Liver (tissue), 9 donors: ENCODE data around the gene CREB3L2. TPM values are rescaled to one million over a fixed set of nuclear protein-coding genes. Genes with fewer than 3 reads are reported as not detected.

Source experiments
- DNase-seq: peaks from one replicate; pipeline ENCODE4 v3.0.0-alpha.2; 2017; ENCODE audit warnings: low spot score
- H3K27ac ChIP-seq, 2 donors: one replicate each; pipeline ENCODE4 v1.7.0; 2013; ENCODE audit warnings: inconsistent platforms in 2 of 2, low read length in 2 of 2, control low read depth in 1 of 2, low read depth in 1 of 2, mild to moderate bottlenecking in 1 of 2
- H3K27me3 ChIP-seq, 4 donors: one replicate each; pipeline versions ENCODE4 v1.6.1 to v1.7.0; 2013; ENCODE audit warnings: low read length in 3 of 4, inconsistent platforms in 1 of 4, mild to moderate bottlenecking in 1 of 4, moderate library complexity in 1 of 4; ENCODE audit not compliant: control insufficient read depth in 4 of 4, insufficient read depth in 4 of 4
- H3K36me3 ChIP-seq, 4 donors: one replicate each; pipeline versions ENCODE4 v1.6.1 to v1.7.0; 2013; ENCODE audit warnings: low read length in 3 of 4, mild to moderate bottlenecking in 3 of 4, low read depth in 1 of 4, moderate library complexity in 1 of 4; ENCODE audit not compliant: control insufficient read depth in 4 of 4, insufficient read depth in 3 of 4
- H3K4me1 ChIP-seq, 4 donors: one replicate each; pipeline versions ENCODE4 v1.6.1 to v1.7.0; 2013; ENCODE audit warnings: low read length in 3 of 4, mild to moderate bottlenecking in 3 of 4, moderate library complexity in 1 of 4; ENCODE audit not compliant: control insufficient read depth in 4 of 4, insufficient read depth in 4 of 4
- H3K4me3 ChIP-seq, 3 donors: one replicate each; pipeline versions ENCODE4 v1.6.1 to v1.7.0; 2013; ENCODE audit warnings: low read length in 3 of 3, control low read depth in 1 of 3, low read depth in 1 of 3, mild to moderate bottlenecking in 1 of 3
- H3K9ac ChIP-seq, 2 donors: one replicate each; pipeline ENCODE4 v1.7.0; 2013; ENCODE audit warnings: low read length in 2 of 2, mild to moderate bottlenecking in 2 of 2, moderate library complexity in 2 of 2, control low read depth in 1 of 2, low read depth in 1 of 2
- H3K9me3 ChIP-seq, 4 donors: one replicate each; pipeline versions ENCODE4 v1.6.1 to v1.7.0; 2013; ENCODE audit warnings: low read length in 3 of 4; ENCODE audit not compliant: control insufficient read depth in 4 of 4
- EGR1 ChIP-seq, 2 donors: IDR thresholded peaks; 2 replicates each; pipeline ENCODE4 v1.6.1; 2016 to 2018; ENCODE audit warnings: antibody characterized with exemption in 2 of 2, low read depth in 2 of 2
- FOXA1 ChIP-seq: IDR thresholded peaks from 2 replicates; pipeline ENCODE4 v1.6.1; 2016; ENCODE audit warnings: antibody characterized with exemption
- FOXA2 ChIP-seq: IDR thresholded peaks from 2 replicates; pipeline ENCODE4 v1.6.1; 2016; ENCODE audit warnings: antibody characterized with exemption
- GABPA ChIP-seq, 2 donors: IDR thresholded peaks in 1 of 2; conservative IDR thresholded peaks in 1 of 2; 2 replicates each; pipeline ENCODE4 v1.6.1; 2016; ENCODE audit warnings: antibody characterized with exemption in 2 of 2, mild to moderate bottlenecking in 1 of 2, moderate library complexity in 1 of 2
- HNF4A ChIP-seq, 2 donors: conservative IDR thresholded peaks; 2 replicates each; pipeline ENCODE4 v1.6.1; 2016; ENCODE audit warnings: antibody characterized with exemption in 2 of 2, mild to moderate bottlenecking in 2 of 2
- JUND ChIP-seq, 2 donors: IDR thresholded peaks; 2 replicates each; pipeline ENCODE4 v1.6.1; 2016; ENCODE audit warnings: antibody characterized with exemption in 2 of 2
- NR2F2 ChIP-seq: IDR thresholded peaks from 2 replicates; pipeline ENCODE4 v1.6.1; 2016; ENCODE audit warnings: antibody characterized with exemption
- RAD21 ChIP-seq, 2 donors: IDR thresholded peaks; 2 replicates each; pipeline ENCODE4 v1.6.1; 2016; ENCODE audit warnings: antibody characterized with exemption in 2 of 2, mild to moderate bottlenecking in 2 of 2
- RXRA ChIP-seq, 2 donors: IDR thresholded peaks; 2 replicates each; pipeline ENCODE4 v1.6.1; 2017 to 2018; ENCODE audit warnings: antibody characterized with exemption in 2 of 2, mild to moderate bottlenecking in 1 of 2
- TAF1 ChIP-seq: conservative IDR thresholded peaks from 2 replicates; pipeline ENCODE4 v1.6.1; 2016; ENCODE audit warnings: antibody characterized with exemption, mild to moderate bottlenecking
- ZBTB33 ChIP-seq: IDR thresholded peaks from 2 replicates; pipeline ENCODE4 v1.6.1; 2016; ENCODE audit warnings: antibody characterized with exemption
- WGBS: extraction: QIAGEN DNeasy Blood & Tissue Kit; methylation state at CpG from one replicate; pipeline ENCODE4 v1.1.7; 2013; 5-methylcytosine and 5-hydroxymethylcytosine counted together
- polyA plus RNA-seq, 2 donors: library from polyadenylated mRNA; stranded (reverse) in 1 of 2; unstranded in 1 of 2; fragments of 200-250 nt in 1 of 2; fragments of >200 nt in 1 of 2; fragmentation: Nextera tagmentation in 1 of 2; extraction: Ambion mirVana in 1 of 2; gene quantifications; one replicate each; pipeline versions ENCODE4 v1.2.1 to v1.2.3, GENCODE V29; 2013 to 2015
- total RNA-seq, 2 donors: library from RNA; depleted of rRNA; stranded (reverse); fragments of >200 nt; gene quantifications; one replicate each; pipeline ENCODE4 v1.2.3, GENCODE V29; 2014
- TF ChIP-seq, protein P1 (sequence below): IDR thresholded peaks from 2 replicates; pipeline ENCODE4 v1.6.1; 2016; ENCODE audit warnings: antibody characterized with exemption
- TF ChIP-seq, protein P2 (sequence below): IDR thresholded peaks from 2 replicates; pipeline ENCODE4 v1.6.1; 2016; ENCODE audit warnings: antibody characterized with exemption, mild to moderate bottlenecking
- TF ChIP-seq, protein P3 (sequence below): IDR thresholded peaks from 2 replicates; pipeline ENCODE4 v1.6.1; 2016; ENCODE audit warnings: antibody characterized with exemption
- TF ChIP-seq, protein P4 (sequence below): fragments of 150-350 bp; IDR thresholded peaks from 2 replicates; pipeline ENCODE4 v1.5.1; 2017; ENCODE audit warnings: improper control_type of control experiment, low read depth, low read length; ENCODE audit not compliant: missing input control
- donor health status: healthy.
- donor health status: healthy.
- donor health status: healthy.
- donor health status: healthy.
- donor health status: healthy.

CREB3L2 gene
- total and polyA plus RNA-seq, 4 donors = 6.7 to 16.6 (median 9.9) TPM

DNA sequence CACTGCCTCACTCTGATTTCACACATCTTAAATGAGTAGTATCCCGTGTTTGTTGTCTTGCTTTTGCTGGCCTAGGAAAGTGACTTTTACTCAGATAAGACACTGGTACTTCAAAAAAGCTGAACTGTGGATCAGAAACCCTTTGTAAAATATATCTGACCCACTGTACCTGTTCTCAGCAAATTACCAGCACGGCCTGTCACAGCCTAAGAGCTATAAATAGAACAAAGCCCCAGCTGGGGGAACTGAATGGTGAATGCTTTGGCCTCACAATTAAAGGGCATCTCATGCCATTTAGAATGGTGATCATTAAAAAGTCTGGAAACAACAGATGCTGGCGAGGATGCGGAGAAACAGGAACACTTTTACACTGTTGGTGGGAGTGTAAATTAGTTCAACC is 76.1 kb downstream of the CREB3L2 start:
- TF ChIP-seq, protein P1, sequence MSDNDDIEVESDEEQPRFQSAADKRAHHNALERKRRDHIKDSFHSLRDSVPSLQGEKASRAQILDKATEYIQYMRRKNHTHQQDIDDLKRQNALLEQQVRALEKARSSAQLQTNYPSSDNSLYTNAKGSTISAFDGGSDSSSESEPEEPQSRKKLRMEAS = no peak
- TF ChIP-seq, protein P2, sequence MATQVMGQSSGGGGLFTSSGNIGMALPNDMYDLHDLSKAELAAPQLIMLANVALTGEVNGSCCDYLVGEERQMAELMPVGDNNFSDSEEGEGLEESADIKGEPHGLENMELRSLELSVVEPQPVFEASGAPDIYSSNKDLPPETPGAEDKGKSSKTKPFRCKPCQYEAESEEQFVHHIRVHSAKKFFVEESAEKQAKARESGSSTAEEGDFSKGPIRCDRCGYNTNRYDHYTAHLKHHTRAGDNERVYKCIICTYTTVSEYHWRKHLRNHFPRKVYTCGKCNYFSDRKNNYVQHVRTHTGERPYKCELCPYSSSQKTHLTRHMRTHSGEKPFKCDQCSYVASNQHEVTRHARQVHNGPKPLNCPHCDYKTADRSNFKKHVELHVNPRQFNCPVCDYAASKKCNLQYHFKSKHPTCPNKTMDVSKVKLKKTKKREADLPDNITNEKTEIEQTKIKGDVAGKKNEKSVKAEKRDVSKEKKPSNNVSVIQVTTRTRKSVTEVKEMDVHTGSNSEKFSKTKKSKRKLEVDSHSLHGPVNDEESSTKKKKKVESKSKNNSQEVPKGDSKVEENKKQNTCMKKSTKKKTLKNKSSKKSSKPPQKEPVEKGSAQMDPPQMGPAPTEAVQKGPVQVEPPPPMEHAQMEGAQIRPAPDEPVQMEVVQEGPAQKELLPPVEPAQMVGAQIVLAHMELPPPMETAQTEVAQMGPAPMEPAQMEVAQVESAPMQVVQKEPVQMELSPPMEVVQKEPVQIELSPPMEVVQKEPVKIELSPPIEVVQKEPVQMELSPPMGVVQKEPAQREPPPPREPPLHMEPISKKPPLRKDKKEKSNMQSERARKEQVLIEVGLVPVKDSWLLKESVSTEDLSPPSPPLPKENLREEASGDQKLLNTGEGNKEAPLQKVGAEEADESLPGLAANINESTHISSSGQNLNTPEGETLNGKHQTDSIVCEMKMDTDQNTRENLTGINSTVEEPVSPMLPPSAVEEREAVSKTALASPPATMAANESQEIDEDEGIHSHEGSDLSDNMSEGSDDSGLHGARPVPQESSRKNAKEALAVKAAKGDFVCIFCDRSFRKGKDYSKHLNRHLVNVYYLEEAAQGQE = no peak
- TF ChIP-seq ZBTB33 (no peak), EGR1 (IDR thresholded peaks at IDR 0.05; ENCODE audit: low read depth in 2 of 2) (no peak), RAD21 (IDR thresholded peaks at IDR 0.05) (no peak), TAF1 (no peak), FOXA2 (no peak), HNF4A (conservative IDR thresholded peaks at IDR 0.05) (no peak), FOXA1 (no peak), JUND (IDR thresholded peaks at IDR 0.05) (no peak), RXRA (IDR thresholded peaks at IDR 0.05) (no peak)
- TF ChIP-seq, protein P3, sequence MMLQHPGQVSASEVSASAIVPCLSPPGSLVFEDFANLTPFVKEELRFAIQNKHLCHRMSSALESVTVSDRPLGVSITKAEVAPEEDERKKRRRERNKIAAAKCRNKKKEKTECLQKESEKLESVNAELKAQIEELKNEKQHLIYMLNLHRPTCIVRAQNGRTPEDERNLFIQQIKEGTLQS = no peak
- Histone ChIP-seq H3K27me3 (no peaks in the 10 kb centered on the region), H3K36me3 (peaks cover 0 to 26% (median 13%) of the 10 kb centered on the region in 4 donors), H3K9ac (no peak overlapping the region), H3K4me3 (no peak overlapping the region), H3K9me3 (no peaks in the 10 kb centered on the region), H3K4me1 (peaks cover 0 to 5% (median 0%) of the 10 kb centered on the region in 4 donors), H3K27ac (no peak overlapping the region)
- DNase-seq = no peak
- 77% methylated on average over 4 of the region's 4 CpGs for WGBS

GRCh38 chr7:137925091-137925490 is 76.8 kb downstream of the CREB3L2 start:
- peaks cover 0 to 5% (median 0%) of the 10 kb centered on the region in 4 donors for H3K4me1 ChIP-seq
- no peak overlapping the region for H3K9ac ChIP-seq
- TF ChIP-seq, protein P2 = no peak
- TF ChIP-seq FOXA1 (no peak), GABPA (IDR thresholded peaks at IDR 0.05 in 1 of 2, conservative IDR thresholded peaks at IDR 0.05 in 1 of 2) (no peak), JUND (IDR thresholded peaks at IDR 0.05) (no peak), NR2F2 (no peak), ZBTB33 (no peak)
- TF ChIP-seq, protein P4, sequence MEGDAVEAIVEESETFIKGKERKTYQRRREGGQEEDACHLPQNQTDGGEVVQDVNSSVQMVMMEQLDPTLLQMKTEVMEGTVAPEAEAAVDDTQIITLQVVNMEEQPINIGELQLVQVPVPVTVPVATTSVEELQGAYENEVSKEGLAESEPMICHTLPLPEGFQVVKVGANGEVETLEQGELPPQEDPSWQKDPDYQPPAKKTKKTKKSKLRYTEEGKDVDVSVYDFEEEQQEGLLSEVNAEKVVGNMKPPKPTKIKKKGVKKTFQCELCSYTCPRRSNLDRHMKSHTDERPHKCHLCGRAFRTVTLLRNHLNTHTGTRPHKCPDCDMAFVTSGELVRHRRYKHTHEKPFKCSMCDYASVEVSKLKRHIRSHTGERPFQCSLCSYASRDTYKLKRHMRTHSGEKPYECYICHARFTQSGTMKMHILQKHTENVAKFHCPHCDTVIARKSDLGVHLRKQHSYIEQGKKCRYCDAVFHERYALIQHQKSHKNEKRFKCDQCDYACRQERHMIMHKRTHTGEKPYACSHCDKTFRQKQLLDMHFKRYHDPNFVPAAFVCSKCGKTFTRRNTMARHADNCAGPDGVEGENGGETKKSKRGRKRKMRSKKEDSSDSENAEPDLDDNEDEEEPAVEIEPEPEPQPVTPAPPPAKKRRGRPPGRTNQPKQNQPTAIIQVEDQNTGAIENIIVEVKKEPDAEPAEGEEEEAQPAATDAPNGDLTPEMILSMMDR = no peak
- DNase-seq = no peak
- no peak overlapping the region for H3K27ac ChIP-seq
- no peak overlapping the region for H3K4me3 ChIP-seq
- no peaks in the 10 kb centered on the region for H3K27me3 ChIP-seq
- H3K36me3 ChIP-seq = peaks cover 0 to 26% (median 13%) of the 10 kb centered on the region in 4 donors
- H3K9me3 ChIP-seq = no peaks in the 10 kb centered on the region
